Adrenal gland (tissue), 12 donors: ENCODE data around the gene PUM2. TPM values are rescaled to one million over a fixed set of nuclear protein-coding genes. Genes with fewer than 3 reads are reported as not detected.

Source experiments
- DNase-seq, 7 donors: peaks; one replicate each; pipeline ENCODE4 v3.0.0-alpha.2; 2019 to 2020
- H3K27ac ChIP-seq, 5 donors: fragments of 200-600 bp; sonication (generic) in 4 of 5; 1 replicate in 3 of 5; 2 replicates in 2 of 5; pipeline versions ENCODE4 v1.5.1 to v1.8.0; 2016 to 2020; ENCODE audit warnings: mild to moderate bottlenecking in 1 of 5
- H3K27me3 ChIP-seq: fragments of 200-600 bp; 2 replicates; pipeline ENCODE4 v1.8.0; 2021
- H3K36me3 ChIP-seq, 2 donors: fragments of 200-600 bp; replicated peaks in 1 of 2; 1 replicate in 1 of 2; 2 replicates in 1 of 2; pipeline versions ENCODE4 v1.5.1 to v1.8.0; 2018 to 2022
- H3K4me1 ChIP-seq, 2 donors: fragments of 200-600 bp; replicated peaks in 1 of 2; 1 replicate in 1 of 2; 2 replicates in 1 of 2; pipeline versions ENCODE4 v1.5.1 to v1.8.0; 2018 to 2021
- H3K4me3 ChIP-seq, 4 donors: fragments of 200-600 bp; sonication (generic) in 3 of 4; one replicate each; pipeline ENCODE4 v1.5.1; 2016 to 2018
- H3K9me3 ChIP-seq, 3 donors: fragments of 200-600 bp; sonication (generic) in 1 of 3; replicated peaks in 1 of 3; 1 replicate in 2 of 3; 2 replicates in 1 of 3; pipeline versions ENCODE4 v1.5.1 to v1.8.0; 2016 to 2021
- CTCF ChIP-seq, 6 experiments: fragments of 450-650 bp in 4 of 6; fragments of 200-600 bp in 2 of 6; sonication (generic) in 1 of 6; IDR thresholded peaks; 1 replicate in 5 of 6; 2 replicates in 1 of 6; pipeline versions ENCODE4 v1.5.1 to v1.8.0; 2016 to 2021; ENCODE audit warnings: antibody characterized with exemption in 6 of 6, mild to moderate bottlenecking in 2 of 6, moderate library complexity in 1 of 6
- POLR2A ChIP-seq, 2 donors: fragments of 450-650 bp; IDR thresholded peaks; one replicate each; pipeline ENCODE4 v1.6.1; 2017; ENCODE audit warnings: antibody characterized with exemption in 2 of 2, mild to moderate bottlenecking in 2 of 2, moderate library complexity in 1 of 2
- WGBS, 4 donors: extraction: QIAGEN DNeasy Blood & Tissue Kit in 2 of 4; methylation state at CpG; one replicate each; pipeline versions ENCODE4 v1.1.5 to v1.1.7; 2013 to 2017; 5-methylcytosine and 5-hydroxymethylcytosine counted together
- intact Hi-C, 2 donors: fragments of 100-400 bp; cut with DNase I; formaldehyde crosslinking; loops; one replicate each; pipeline versions ENCODE4 v1.14.1 to v1.15.0; 2022 to 2023
- polyA plus RNA-seq, 3 donors: library from polyadenylated mRNA; stranded (reverse); fragments of 200-250 nt in 2 of 3; fragments of 350-450 nt in 1 of 3; fragmentation: Illumina TruSeq in 1 of 3; extraction: RNeasy Lipid Tissue Mini Kit (QIAGEN cat#74804) in 1 of 3; gene quantifications; one replicate each; pipeline ENCODE4 v1.2.3, GENCODE V29; 2013 to 2014
- total RNA-seq, 9 donors: library from RNA; depleted of rRNA in 4 of 9; stranded (reverse); fragments of >200 nt in 4 of 9; fragments of 120-200 nt in 1 of 9; fragmentation: NEBNext Ultra II Directional in 1 of 9; extraction: Animal tissue kit (Norgen Biotek cat#: 25700) in 1 of 9; gene quantifications; one replicate each; pipeline versions ENCODE4 v1.1.0 to v1.2.4, GENCODE V29; 2013 to 2023
- donor health status: healthy with polysubstance abuse.
- donor health status: Bipolar disorder and iron deficiency.
- donor health status: DM: yes; HTN: yes; CAD: no.
- donor health status: DM: no; HTN: no; CAD: no.
- donor health status: DM: no; HTN: no; CAD: no.
- donor health status: DM: yes; HTN: yes; CAD: no.

The PUM2 gene
- total and polyA plus RNA-seq, 12 donors: 25.5 to 105 (median 53.3) TPM

GRCh38 chr2:20225294-20226151, 125.1 kb downstream of the PUM2 start:
- H3K9me3 ChIP-seq: no peaks in the 10 kb centered on the region
- peak overlapping the region in 3 of 5 donors; percentile 17 to 92 (median 87) for H3K27ac ChIP-seq
- WGBS, 4 donors: 8 to 17% (median 12%) methylated on average over 36 to 66 of the region's 66 CpGs
- no peak for TF ChIP-seq POLR2A (IDR thresholded peaks at IDR 0.05)
- TF ChIP-seq CTCF (IDR thresholded peaks at IDR 0.05): peak; percentile 37 to 59 (median 52)
- peak; percentile 54 to 76 (median 66) for DNase-seq
- intact Hi-C loops: loop anchor here (5.0 kb wide), 3 partner anchors 48 to 113 kb away; no protein-coding TSS in a partner anchor
- H3K36me3 ChIP-seq: no peaks in the 10 kb centered on the region
- peaks cover 0 to 10% of the 10 kb centered on the region in 2 donors for H3K4me1 ChIP-seq
- H3K27me3 ChIP-seq: peaks cover 6% of the 10 kb centered on the region
- H3K4me3 ChIP-seq: peak overlapping the region in 2 of 4 donors; percentile 46 to 83

- DNase-seq: peak; percentile 68 to 80 (median 71)
- no peaks in the 10 kb centered on the region for H3K9me3 ChIP-seq
- 0 to 1% methylated on average over 62 to 64 of the region's 65 CpGs; no CpG with 5 or more reads in 2 of the 4 donors for WGBS, 4 donors
- intact Hi-C loops: loop anchor here (5.0 kb wide), 3 partner anchors 48 to 113 kb away; no protein-coding TSS in a partner anchor
- peak within 1 kb of the TSS in 4 of 5 donors; percentile 56 to 92 (median 74) for H3K27ac ChIP-seq
- TF ChIP-seq CTCF (IDR thresholded peaks at IDR 0.05) (peak in 1 of 6 experiments; percentile 18), POLR2A (IDR thresholded peaks at IDR 0.05) (peak in 1 of 2 donors; percentile 50)
- H3K36me3 ChIP-seq: no peaks in the 10 kb centered on the region
- H3K27me3 ChIP-seq: peaks cover 6% of the 10 kb centered on the region
- peak within 1 kb of the TSS in 2 of 4 donors; percentile 46 to 83 for H3K4me3 ChIP-seq
- peaks cover 0 to 10% of the 10 kb centered on the region in 2 donors for H3K4me1 ChIP-seq
These were observed 125.8 kb downstream of the PUM2 start, which contains the start of gene SDC1 for GRCh38 chr2:20224716-20225293. SDC1 (minus strand) TSS chr2:20225130; CDS start chr2:20224867, 263 bp downstream.

- H3K4me1 ChIP-seq: peaks cover 0 to 10% of the 10 kb centered on the region in 2 donors
- H3K9me3 ChIP-seq: no peaks in the 10 kb centered on the region
- TF ChIP-seq POLR2A (IDR thresholded peaks at IDR 0.05): peak in 1 of 2 donors; percentile 44
- TF ChIP-seq CTCF (IDR thresholded peaks at IDR 0.05): no peak
- H3K27me3 ChIP-seq: peaks cover 6% of the 10 kb centered on the region
- no peaks in the 10 kb centered on the region for H3K36me3 ChIP-seq
- no peak for DNase-seq
- WGBS, 4 donors: 1% methylated on average over 68 to 69 of the region's 70 CpGs; no CpG with 5 or more reads in 2 of the 4 donors
- intact Hi-C loops: loop anchor here in 1 of 2 donors (5.0 kb wide), 1 partner anchor 87 kb away; no protein-coding TSS in a partner anchor
- peak overlapping the region in 2 of 4 donors; percentile 46 to 83 for H3K4me3 ChIP-seq
- peak overlapping the region in 4 of 5 donors; percentile 56 to 92 (median 74) for H3K27ac ChIP-seq
These were observed 126.4 kb downstream of the PUM2 start for GRCh38 chr2:20224164-20224715.
